ENCODE data around the gene CTIF. TPM values are rescaled to one million over a fixed set of nuclear protein-coding genes. Genes with fewer than 3 reads are reported as not detected.

The CTIF gene
- total and polyA plus RNA-seq, 5 donors from 2014 or later, result 0.23 to 1.8 TPM; not detected in 3

DNA sequence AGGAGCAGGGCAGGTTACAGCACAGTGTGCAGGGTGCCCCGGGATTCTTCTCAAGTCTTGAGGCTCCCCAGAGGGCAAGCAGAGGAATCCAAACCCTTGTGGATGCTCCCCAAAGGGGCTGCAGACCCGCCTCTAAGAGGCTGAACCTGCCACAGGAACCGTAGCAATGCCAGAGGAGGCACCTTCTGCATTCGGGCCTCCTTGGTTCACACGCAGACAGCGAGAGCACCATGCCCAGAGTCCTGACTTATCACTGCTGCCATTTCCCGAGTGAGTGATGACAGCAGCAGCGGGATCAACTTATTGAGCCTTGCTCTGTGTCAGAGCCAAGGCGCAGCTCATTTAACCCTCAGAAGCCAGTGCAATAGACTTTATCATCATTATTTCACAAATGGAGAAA is 203.5 kb downstream of the CTIF start:
- no peaks in the 10 kb centered on the region for H3K4me1 Mint-ChIP-seq

DNA sequence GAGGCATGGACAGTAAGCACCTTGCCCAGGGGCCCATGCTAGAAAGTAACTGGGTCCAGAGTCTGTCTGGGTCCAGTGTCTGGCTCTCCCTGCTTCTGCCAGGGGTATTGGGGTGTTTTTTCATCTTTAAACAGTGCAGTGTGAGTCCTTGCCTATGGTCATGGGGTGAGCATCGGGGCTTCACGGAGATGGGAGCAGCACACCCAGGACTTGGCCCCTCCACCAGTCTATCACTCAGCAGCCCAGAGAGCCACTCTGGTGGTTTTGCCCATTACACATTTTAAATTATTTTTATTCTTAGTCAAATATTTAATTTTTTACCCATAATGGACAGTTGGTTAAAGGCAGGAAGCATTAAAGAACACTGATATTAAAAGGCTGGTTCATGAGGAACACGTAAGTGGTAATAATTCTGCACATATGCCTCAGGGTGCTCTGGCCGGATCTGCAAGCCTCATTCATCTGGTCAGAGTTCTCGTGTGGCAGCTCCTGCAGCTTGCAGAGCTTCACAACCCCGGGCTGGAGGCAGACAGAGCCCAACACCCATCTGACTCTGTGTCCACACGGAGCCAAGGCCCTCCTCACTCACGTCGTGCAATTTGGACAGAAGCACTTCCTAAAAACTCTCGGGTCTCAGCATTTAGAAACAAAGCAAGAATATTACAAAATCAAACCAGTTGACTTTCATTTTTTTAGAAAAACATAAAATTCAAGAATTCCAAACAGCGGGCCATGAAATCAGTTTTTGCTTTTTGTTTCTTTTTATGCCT is 204.1 kb downstream of the CTIF start:
- Mint-ChIP-seq H3K4me1 (no peaks in the 10 kb centered on the region), H3K27ac (no peak overlapping the region), H3K4me3 (peak overlapping the region in 1 of 4 donors; percentile 33), H3K27me3 (peaks cover 9% of the 10 kb centered on the region), H3K9me3 (no peaks in the 10 kb centered on the region), H3K36me3 (no peaks in the 10 kb centered on the region)
- Histone ChIP-seq H3K9me3 (ENCODE audit: control insufficient read depth in 2 of 2, low read length in 2 of 2) (no peaks in the 10 kb centered on the region), H3K36me3 (ENCODE audit: control insufficient read depth, insufficient read depth, low read length) (no peaks in the 10 kb centered on the region), H3K27me3 (ENCODE audit: control insufficient read depth, insufficient read depth, low read length) (no peaks in the 10 kb centered on the region), H3K4me1 (ENCODE audit: control insufficient read depth, insufficient read depth, low read length, poor library complexity, severe bottlenecking) (no peaks in the 10 kb centered on the region), H3K27ac (ENCODE audit: insufficient read depth, low read length, poor library complexity, severe bottlenecking) (no peak overlapping the region), H3K4me3 (ENCODE audit: low read depth, low read length) (no peak overlapping the region)
- no peak for DNase-seq
- ATAC-seq (ENCODE audit: low read depth in 2 of 2), result no peak

More for the DNA sequence above, 203.5 kb downstream of the CTIF start:
- ATAC-seq (ENCODE audit: low read depth in 2 of 2), result no peak
- Mint-ChIP-seq H3K4me3 (no peak overlapping the region), H3K27ac (no peak overlapping the region), H3K27me3 (peaks cover 9% of the 10 kb centered on the region), H3K36me3 (no peaks in the 10 kb centered on the region), H3K9me3 (no peaks in the 10 kb centered on the region)
- no peaks in the 10 kb centered on the region for H3K4me1 ChIP-seq (ENCODE audit: control insufficient read depth, insufficient read depth, low read length, poor library complexity, severe bottlenecking)
- H3K36me3 ChIP-seq (ENCODE audit: control insufficient read depth, insufficient read depth, low read length), result no peaks in the 10 kb centered on the region
- no peak overlapping the region for H3K4me3 ChIP-seq (ENCODE audit: low read depth, low read length)
- H3K9me3 ChIP-seq (ENCODE audit: control insufficient read depth in 2 of 2, low read length in 2 of 2), result no peaks in the 10 kb centered on the region
- H3K27me3 ChIP-seq (ENCODE audit: control insufficient read depth, insufficient read depth, low read length), result no peaks in the 10 kb centered on the region
- H3K27ac ChIP-seq (ENCODE audit: insufficient read depth, low read length, poor library complexity, severe bottlenecking), result no peak overlapping the region
- no peak for DNase-seq

DNA sequence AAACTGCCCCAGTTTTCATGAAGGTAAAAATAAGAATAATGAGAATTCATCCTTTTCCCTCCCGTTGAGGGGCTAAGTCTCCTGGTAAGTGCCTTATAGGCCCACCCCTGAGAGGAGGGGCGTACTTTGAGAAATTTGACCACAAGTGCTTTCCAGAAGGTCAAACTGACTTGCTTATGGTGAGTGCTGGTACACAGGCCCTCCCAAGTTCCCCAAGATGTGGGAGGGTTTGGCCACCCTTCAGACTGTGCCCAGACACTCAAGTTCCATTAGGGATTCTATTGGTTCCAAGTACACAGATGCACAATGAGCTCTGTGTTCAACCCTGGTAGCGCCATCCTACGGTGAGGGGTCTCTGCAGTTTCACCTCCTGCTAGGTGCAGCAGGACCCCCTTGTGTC is 205.1 kb downstream of the CTIF start:
- Histone ChIP-seq H3K27me3 (ENCODE audit: control insufficient read depth, insufficient read depth, low read length) (no peaks in the 10 kb centered on the region), H3K4me1 (ENCODE audit: control insufficient read depth, insufficient read depth, low read length, poor library complexity, severe bottlenecking) (no peaks in the 10 kb centered on the region), H3K36me3 (ENCODE audit: control insufficient read depth, insufficient read depth, low read length) (no peaks in the 10 kb centered on the region), H3K27ac (ENCODE audit: insufficient read depth, low read length, poor library complexity, severe bottlenecking) (no peak overlapping the region), H3K4me3 (ENCODE audit: low read depth, low read length) (no peak overlapping the region), H3K9me3 (ENCODE audit: control insufficient read depth in 2 of 2, low read length in 2 of 2) (no peaks in the 10 kb centered on the region)
- no peak for DNase-seq
- ATAC-seq (ENCODE audit: low read depth in 2 of 2), result no peak
- Mint-ChIP-seq H3K9me3 (no peaks in the 10 kb centered on the region), H3K4me1 (no peaks in the 10 kb centered on the region), H3K36me3 (no peaks in the 10 kb centered on the region), H3K27me3 (peaks cover 9% of the 10 kb centered on the region), H3K4me3 (no peak overlapping the region), H3K27ac (no peak overlapping the region)

DNA sequence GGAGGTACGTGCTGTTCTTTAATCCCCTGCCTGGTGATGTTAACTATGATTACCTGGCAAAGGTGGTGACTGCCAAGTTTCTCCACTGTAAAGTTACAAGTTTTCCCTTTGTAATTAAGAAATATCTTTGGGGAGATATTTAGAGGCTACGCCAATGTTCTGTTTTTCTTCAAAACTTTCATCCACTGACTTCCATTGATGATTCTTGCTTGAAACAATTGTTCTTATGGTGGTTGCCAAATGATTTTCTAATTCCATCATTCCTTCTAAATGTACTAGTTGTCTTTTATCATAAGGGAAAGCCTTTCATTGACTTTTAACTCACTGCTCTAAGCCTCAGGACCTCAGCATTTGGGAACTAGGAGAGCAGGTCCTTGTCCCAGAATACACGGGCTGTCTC is 206.5 kb downstream of the CTIF start:
- Histone ChIP-seq H3K4me3 (ENCODE audit: low read depth, low read length) (no peak overlapping the region), H3K4me1 (ENCODE audit: control insufficient read depth, insufficient read depth, low read length, poor library complexity, severe bottlenecking) (no peaks in the 10 kb centered on the region), H3K9me3 (ENCODE audit: control insufficient read depth in 2 of 2, low read length in 2 of 2) (no peaks in the 10 kb centered on the region), H3K27me3 (ENCODE audit: control insufficient read depth, insufficient read depth, low read length) (no peaks in the 10 kb centered on the region), H3K27ac (ENCODE audit: insufficient read depth, low read length, poor library complexity, severe bottlenecking) (no peak overlapping the region), H3K36me3 (ENCODE audit: control insufficient read depth, insufficient read depth, low read length) (no peaks in the 10 kb centered on the region)
- Mint-ChIP-seq H3K4me3 (no peak overlapping the region), H3K27me3 (peaks cover 6% of the 10 kb centered on the region), H3K4me1 (no peaks in the 10 kb centered on the region), H3K9me3 (no peaks in the 10 kb centered on the region), H3K27ac (no peak overlapping the region), H3K36me3 (no peaks in the 10 kb centered on the region)
- no peak for ATAC-seq (ENCODE audit: low read depth in 2 of 2)
- no peak for DNase-seq

DNA sequence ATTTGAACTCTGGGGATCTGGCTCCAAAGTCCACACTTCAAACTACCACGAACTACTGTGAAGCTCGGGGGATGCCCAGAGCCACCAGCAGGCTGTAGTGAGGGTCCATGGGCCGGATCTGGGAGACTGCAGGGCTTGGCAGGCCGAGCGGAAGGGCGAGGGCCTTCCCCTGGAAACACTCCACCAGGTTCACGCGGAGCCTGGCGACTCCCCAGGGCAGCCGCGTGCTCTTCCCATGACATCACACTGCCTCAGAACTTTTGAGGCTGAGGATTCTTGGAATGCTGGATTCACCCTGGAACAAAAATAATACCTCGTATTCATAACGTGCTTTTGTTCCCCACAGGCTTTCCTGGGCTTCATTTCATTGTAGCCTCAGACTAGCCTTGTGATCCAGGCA is 210.9 kb downstream of the CTIF start:
- Mint-ChIP-seq H3K4me1 (no peaks in the 10 kb centered on the region), H3K27ac (no peak overlapping the region), H3K9me3 (no peaks in the 10 kb centered on the region), H3K4me3 (no peak overlapping the region), H3K36me3 (no peaks in the 10 kb centered on the region), H3K27me3 (peaks cover 6% of the 10 kb centered on the region)
- no peaks in the 10 kb centered on the region for H3K4me1 ChIP-seq (ENCODE audit: control insufficient read depth, insufficient read depth, low read length, poor library complexity, severe bottlenecking)
- no peaks in the 10 kb centered on the region for H3K27me3 ChIP-seq (ENCODE audit: control insufficient read depth, insufficient read depth, low read length)
- H3K9me3 ChIP-seq (ENCODE audit: control insufficient read depth in 2 of 2, low read length in 2 of 2), result no peaks in the 10 kb centered on the region
- H3K36me3 ChIP-seq (ENCODE audit: control insufficient read depth, insufficient read depth, low read length), result no peaks in the 10 kb centered on the region
- ATAC-seq (ENCODE audit: low read depth in 2 of 2), result no peak
- H3K4me3 ChIP-seq (ENCODE audit: low read depth, low read length), result no peak overlapping the region
- no peak overlapping the region for H3K27ac ChIP-seq (ENCODE audit: insufficient read depth, low read length, poor library complexity, severe bottlenecking)
- no peak for DNase-seq

DNA sequence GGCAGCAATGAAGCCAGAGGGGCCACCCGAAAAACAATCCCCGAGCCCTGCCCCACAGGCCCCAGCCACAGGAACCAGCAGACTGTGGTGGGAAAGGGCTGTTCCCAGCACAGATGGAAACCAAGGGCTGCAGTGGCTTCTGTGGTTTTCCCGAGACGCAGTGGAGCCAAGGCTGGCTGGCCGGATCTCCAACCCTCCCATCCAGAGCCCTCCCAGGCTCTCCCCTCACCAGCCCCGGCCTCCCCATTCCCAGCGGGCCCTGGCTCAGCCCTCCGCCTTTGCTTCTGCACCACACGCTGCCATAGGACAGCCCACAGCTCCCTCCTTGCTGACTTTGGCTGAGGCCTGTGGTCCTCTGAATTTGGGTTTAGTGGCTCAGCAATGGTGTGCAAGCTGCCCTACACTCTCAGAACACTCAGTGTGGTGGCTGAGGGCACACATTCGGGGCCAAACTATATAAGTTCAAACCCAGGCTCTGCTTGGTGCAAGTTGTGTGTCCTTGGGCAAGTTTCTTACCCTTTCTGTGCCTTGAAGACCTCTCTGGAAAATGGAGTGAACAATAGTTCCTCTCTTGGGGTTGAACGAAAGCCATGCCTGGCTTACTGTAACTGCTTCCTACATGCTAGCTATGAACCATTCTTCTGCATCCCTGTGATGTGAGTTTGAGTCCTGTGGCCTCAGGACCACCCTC is 211.8 kb downstream of the CTIF start:
- H3K27ac ChIP-seq (ENCODE audit: insufficient read depth, low read length, poor library complexity, severe bottlenecking), result no peak overlapping the region
- Mint-ChIP-seq H3K9me3 (no peaks in the 10 kb centered on the region), H3K4me3 (no peak overlapping the region), H3K36me3 (no peaks in the 10 kb centered on the region), H3K4me1 (no peaks in the 10 kb centered on the region), H3K27ac (no peak overlapping the region), H3K27me3 (peaks cover 6% of the 10 kb centered on the region)
- H3K36me3 ChIP-seq (ENCODE audit: control insufficient read depth, insufficient read depth, low read length), result no peaks in the 10 kb centered on the region
- ATAC-seq (ENCODE audit: low read depth in 2 of 2) (no peak), DNase-seq (no peak)
- H3K27me3 ChIP-seq (ENCODE audit: control insufficient read depth, insufficient read depth, low read length), result no peaks in the 10 kb centered on the region
- no peaks in the 10 kb centered on the region for H3K9me3 ChIP-seq (ENCODE audit: control insufficient read depth in 2 of 2, low read length in 2 of 2)
- no peak overlapping the region for H3K4me3 ChIP-seq (ENCODE audit: low read depth, low read length)
- no peaks in the 10 kb centered on the region for H3K4me1 ChIP-seq (ENCODE audit: control insufficient read depth, insufficient read depth, low read length, poor library complexity, severe bottlenecking)

DNA sequence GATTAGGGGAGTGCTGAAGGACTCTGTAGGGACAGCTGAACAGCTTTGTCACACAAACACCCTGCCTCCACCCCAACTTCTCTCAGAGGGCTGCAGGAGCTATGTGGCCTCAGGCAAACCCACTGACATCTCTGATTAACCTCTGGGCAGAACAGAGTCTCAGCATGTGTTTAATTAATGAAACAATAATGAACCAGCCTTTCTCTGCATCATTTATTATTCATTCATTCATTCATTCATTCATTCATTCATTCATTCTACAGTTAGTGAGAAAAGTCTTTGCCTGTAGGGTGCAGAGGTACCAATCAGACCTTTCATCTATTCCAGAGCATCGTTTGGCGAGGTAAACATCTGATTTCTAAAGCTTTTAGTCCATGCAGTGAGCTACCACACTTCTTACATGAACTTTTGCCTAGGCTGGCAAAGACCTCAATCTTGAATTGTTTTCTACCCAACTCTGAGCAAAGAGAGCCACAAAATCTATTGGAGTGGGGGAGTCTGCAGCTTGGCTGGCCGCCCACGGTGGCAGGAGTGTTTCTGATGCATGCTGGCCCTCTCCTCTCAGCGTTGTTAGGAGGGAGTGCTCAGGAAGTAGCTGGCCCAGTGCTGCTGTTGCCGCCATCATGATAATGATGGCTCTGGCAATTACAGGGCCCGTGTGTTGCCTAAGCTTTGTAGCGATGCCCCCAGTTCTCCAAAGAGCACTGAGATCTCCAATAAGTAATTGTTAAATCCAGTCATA is 213.1 kb downstream of the CTIF start:
- Mint-ChIP-seq H3K27me3 (peaks cover 6% of the 10 kb centered on the region), H3K36me3 (no peaks in the 10 kb centered on the region), H3K4me1 (no peaks in the 10 kb centered on the region), H3K4me3 (no peak overlapping the region), H3K9me3 (no peaks in the 10 kb centered on the region), H3K27ac (no peak overlapping the region)
- no peaks in the 10 kb centered on the region for H3K36me3 ChIP-seq (ENCODE audit: control insufficient read depth, insufficient read depth, low read length)
- H3K4me1 ChIP-seq (ENCODE audit: control insufficient read depth, insufficient read depth, low read length, poor library complexity, severe bottlenecking), result no peaks in the 10 kb centered on the region
- no peaks in the 10 kb centered on the region for H3K27me3 ChIP-seq (ENCODE audit: control insufficient read depth, insufficient read depth, low read length)
- H3K9me3 ChIP-seq (ENCODE audit: control insufficient read depth in 2 of 2, low read length in 2 of 2), result no peaks in the 10 kb centered on the region
- no peak overlapping the region for H3K4me3 ChIP-seq (ENCODE audit: low read depth, low read length)
- H3K27ac ChIP-seq (ENCODE audit: insufficient read depth, low read length, poor library complexity, severe bottlenecking), result no peak overlapping the region
- no peak for DNase-seq
- ATAC-seq (ENCODE audit: low read depth in 2 of 2), result no peak
